SK-N-SH treated with all-trans-retinoic acid at 6 μM for 48 hours (cell line): ENCODE measurements around the gene ARHGAP15.

Experiments
- BACH2 ChIP-seq: fragments of 250-450 bp; sonication (Bioruptor Pico); IDR thresholded peaks from 2 replicates; pipeline ENCODE4 v1.9.0; 2021; ENCODE audit warnings: mild to moderate bottlenecking, borderline replicate concordance
- CSDC2 ChIP-seq: fragments of 250-450 bp; sonication (Bioruptor Pico); IDR thresholded peaks from 2 replicates; pipeline ENCODE4 v1.5.0; 2020; ENCODE audit warnings: mild to moderate bottlenecking, moderate library complexity
- GLIS3 ChIP-seq: fragments of 250-450 bp; sonication (Bioruptor Pico); IDR thresholded peaks from 2 replicates; pipeline ENCODE4 v1.5.0; 2020; ENCODE audit warnings: mild to moderate bottlenecking, moderate library complexity
- RARB ChIP-seq: fragments of 250-450 bp; sonication (Bioruptor Pico); IDR thresholded peaks from 2 replicates; pipeline ENCODE4 v1.8.0; 2021; ENCODE audit warnings: mild to moderate bottlenecking, moderate library complexity
- SNAI2 ChIP-seq: fragments of 250-450 bp; sonication (Bioruptor Pico); IDR thresholded peaks from 2 replicates; pipeline ENCODE4 v1.5.0; 2020; ENCODE audit warnings: mild to moderate bottlenecking, moderate library complexity
- ZFP3 ChIP-seq: fragments of 250-450 bp; sonication (Bioruptor Pico); IDR thresholded peaks from 2 replicates; pipeline ENCODE4 v1.5.0; 2020; ENCODE audit warnings: mild to moderate bottlenecking, moderate library complexity
- TF ChIP-seq, protein P1 (sequence below): fragments of 250-450 bp; sonication (Bioruptor Pico); IDR thresholded peaks from 2 replicates; pipeline ENCODE4 v1.5.1; 2020; ENCODE audit warnings: low read depth, mild to moderate bottlenecking, moderate library complexity
- TF ChIP-seq, protein P2 (sequence below): fragments of 250-450 bp; sonication (Bioruptor Pico); IDR thresholded peaks from 2 replicates; pipeline ENCODE4 v1.8.0; 2021; ENCODE audit warnings: low read depth, mild to moderate bottlenecking, moderate library complexity, borderline replicate concordance

DNA sequence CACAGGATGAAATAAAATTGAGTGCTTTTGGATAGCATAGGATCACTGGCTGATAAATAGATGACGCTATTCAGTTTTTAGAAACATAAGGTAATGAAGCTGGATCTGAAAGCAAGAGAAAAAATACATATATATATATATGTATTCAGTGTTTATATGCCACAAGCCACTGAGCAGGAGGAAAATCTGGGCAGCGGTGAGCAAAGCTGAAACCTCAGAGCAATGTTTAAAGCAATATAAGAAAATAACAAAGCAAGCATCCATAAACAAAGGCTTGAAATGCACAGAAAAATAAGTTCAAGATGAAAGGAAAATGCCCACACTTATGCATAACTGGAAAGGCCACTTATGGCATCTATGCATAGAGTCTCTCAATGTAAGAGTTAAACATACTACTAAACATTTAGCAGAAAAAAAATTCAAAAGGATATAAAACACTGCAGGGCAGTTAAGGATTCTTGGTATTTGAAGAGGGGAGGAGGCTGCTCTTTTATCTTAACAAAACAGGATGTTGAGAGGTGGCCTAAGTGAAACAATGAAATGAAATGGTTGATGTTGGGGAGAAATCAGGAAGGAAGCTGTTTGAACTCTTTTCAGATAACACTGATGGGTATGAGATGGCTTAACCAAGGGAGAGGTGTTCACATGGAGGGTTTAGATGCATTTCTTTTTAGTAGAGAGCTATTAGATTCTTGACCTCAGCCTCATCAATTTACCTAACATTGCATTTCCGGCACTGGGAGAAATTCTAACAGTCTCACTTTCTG is 129.1 kb downstream of the ARHGAP15 start:
- TF ChIP-seq SNAI2 (CRISPR knock-in tag) (no peak), GLIS3 (no peak), ZFP3 (CRISPR knock-in tag) (no peak), CSDC2 (no peak), RARB (CRISPR knock-in tag) (no peak), BACH2 (no peak)
- TF ChIP-seq, protein P1, sequence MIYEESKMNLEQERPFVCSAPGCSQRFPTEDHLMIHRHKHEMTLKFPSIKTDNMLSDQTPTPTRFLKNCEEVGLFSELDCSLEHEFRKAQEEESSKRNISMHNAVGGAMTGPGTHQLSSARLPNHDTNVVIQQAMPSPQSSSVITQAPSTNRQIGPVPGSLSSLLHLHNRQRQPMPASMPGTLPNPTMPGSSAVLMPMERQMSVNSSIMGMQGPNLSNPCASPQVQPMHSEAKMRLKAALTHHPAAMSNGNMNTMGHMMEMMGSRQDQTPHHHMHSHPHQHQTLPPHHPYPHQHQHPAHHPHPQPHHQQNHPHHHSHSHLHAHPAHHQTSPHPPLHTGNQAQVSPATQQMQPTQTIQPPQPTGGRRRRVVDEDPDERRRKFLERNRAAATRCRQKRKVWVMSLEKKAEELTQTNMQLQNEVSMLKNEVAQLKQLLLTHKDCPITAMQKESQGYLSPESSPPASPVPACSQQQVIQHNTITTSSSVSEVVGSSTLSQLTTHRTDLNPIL (CRISPR knock-in tag): no peak
- TF ChIP-seq, protein P2, sequence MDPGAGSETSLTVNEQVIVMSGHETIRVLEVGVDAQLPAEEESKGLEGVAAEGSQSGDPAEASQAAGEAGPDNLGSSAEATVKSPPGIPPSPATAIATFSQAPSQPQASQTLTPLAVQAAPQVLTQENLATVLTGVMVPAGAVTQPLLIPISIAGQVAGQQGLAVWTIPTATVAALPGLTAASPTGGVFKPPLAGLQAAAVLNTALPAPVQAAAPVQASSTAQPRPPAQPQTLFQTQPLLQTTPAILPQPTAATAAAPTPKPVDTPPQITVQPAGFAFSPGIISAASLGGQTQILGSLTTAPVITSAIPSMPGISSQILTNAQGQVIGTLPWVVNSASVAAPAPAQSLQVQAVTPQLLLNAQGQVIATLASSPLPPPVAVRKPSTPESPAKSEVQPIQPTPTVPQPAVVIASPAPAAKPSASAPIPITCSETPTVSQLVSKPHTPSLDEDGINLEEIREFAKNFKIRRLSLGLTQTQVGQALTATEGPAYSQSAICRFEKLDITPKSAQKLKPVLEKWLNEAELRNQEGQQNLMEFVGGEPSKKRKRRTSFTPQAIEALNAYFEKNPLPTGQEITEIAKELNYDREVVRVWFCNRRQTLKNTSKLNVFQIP (CRISPR knock-in tag): no peak
